ENCODE measurements around the gene FOXJ2. TPM values are rescaled to one million over a fixed set of nuclear protein-coding genes. Genes with fewer than 3 reads are reported as not detected.
"Not testable (repeated sequence)": the region's sequence is repeated elsewhere in the genome, so short reads cannot be mapped to it uniquely, and the experiment has no call there.

The FOXJ2 gene
- total RNA-seq, 2 experiments from 2014 or later = 17.6 to 17.7 TPM

- H3K4me1 Mint-ChIP-seq (ENCODE audit: low read depth) = peaks cover 18% of the 10 kb centered on the region
- CTCF ChIA-PET = interaction anchor here (0.6 to 10.7 kb wide), 3 partner anchors 30 to 87 kb away, joined by 3 to 205 read pairs (median 4); no protein-coding TSS in a partner anchor
- peak overlapping the region; percentile 31 for H3K27ac Mint-ChIP-seq
- intact Hi-C loops (cut with micrococcal nuclease) = no loop called here
- H3K9me3 Mint-ChIP-seq = no peaks in the 10 kb centered on the region
- H3K36me3 Mint-ChIP-seq (ENCODE audit: low read depth) = peaks cover 55% of the 10 kb centered on the region
- no peaks in the 10 kb centered on the region for H3K27me3 Mint-ChIP-seq (ENCODE audit: low read depth)
- H3K4me3 Mint-ChIP-seq = no peak overlapping the region
- no peak for DNase-seq
These were observed 15.3 kb downstream of the FOXJ2 start for GRCh38 chr12:8047842-8048241.

- no peaks in the 10 kb centered on the region for H3K27me3 Mint-ChIP-seq (ENCODE audit: low read depth)
- intact Hi-C loops (cut with micrococcal nuclease) = no loop called here
- H3K9me3 Mint-ChIP-seq = no peaks in the 10 kb centered on the region
- CTCF ChIA-PET = interaction anchor here (1.0 to 10.7 kb wide), 2 partner anchors 11 to 29 kb away, joined by 3 to 205 read pairs; no protein-coding TSS in a partner anchor
- H3K4me3 Mint-ChIP-seq = no peak overlapping the region
- DNase-seq = no peak
- H3K4me1 Mint-ChIP-seq (ENCODE audit: low read depth) = peaks cover 16% of the 10 kb centered on the region
- no peak overlapping the region for H3K27ac Mint-ChIP-seq
- peaks cover 53% of the 10 kb centered on the region for H3K36me3 Mint-ChIP-seq (ENCODE audit: low read depth)
These were observed 16.4 kb downstream of the FOXJ2 start for GRCh38 chr12:8048906-8049305.

DNA sequence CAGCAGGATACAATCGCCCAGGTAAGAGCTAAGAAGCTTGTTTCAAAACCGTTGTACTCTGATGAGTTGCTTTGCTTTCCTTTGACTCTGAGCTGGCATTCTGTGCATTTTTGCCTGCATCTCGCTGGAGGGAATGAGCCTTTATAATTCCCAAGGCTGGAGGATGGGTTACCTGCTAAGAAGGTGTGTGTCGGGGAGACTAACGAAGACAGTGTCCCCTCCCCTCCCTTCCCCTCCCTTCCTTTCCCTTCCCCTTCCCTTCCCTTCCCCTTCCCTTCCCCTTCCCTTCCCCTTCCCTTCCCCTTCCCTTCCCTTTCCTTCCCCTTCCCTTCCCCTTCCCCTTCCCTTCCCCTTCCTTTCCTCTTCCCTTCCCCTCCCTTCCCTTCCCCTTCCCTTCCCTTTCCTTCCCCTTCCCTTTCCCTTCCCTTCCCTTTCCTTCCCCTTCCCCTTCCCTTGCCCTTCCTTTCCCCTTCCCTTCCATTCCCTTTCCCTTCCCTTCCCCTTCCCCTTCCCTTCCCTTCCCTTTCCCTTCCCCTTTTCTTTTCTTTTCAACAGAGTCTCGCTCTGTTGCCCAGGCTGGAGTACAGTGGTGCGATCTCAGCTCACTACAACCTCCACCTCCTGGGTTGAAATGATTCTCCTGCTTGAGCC lies 18.2 kb downstream of the FOXJ2 start:
- Mint-ChIP-seq H3K27ac (no peak overlapping the region), H3K4me1 (ENCODE audit: low read depth) (peaks cover 16% of the 10 kb centered on the region), H3K27me3 (ENCODE audit: low read depth) (no peaks in the 10 kb centered on the region), H3K9me3 (no peaks in the 10 kb centered on the region), H3K36me3 (ENCODE audit: low read depth) (peaks cover 48% of the 10 kb centered on the region), H3K4me3 (no peak overlapping the region)
- no peak for DNase-seq
- CTCF ChIA-PET = interaction anchor here (0.6 to 10.7 kb wide), 5 partner anchors 10 to 57 kb away, joined by 3 to 205 read pairs (median 3); no protein-coding TSS in a partner anchor
- intact Hi-C loops (cut with micrococcal nuclease) = no loop called here

DNA sequence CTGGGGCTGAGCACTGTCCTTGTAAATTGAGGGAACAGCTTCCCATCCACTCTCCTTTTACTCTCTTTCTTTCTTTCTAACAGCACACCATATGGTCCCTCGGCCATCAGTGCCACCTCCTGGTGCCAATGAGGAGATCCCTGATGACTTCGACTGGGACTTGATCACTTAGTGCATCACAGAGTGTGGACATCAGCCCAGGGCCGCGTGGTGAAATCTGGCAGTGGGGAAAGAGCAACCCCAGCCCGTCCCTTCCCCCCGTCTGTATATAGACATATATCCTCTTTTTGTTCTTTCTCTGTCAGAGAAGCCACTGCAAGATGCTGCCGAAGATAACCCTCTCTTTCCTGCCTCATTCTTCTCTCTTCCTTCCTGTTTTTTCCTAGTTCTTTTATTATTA lies 20.2 kb downstream of the FOXJ2 start:
- H3K27me3 Mint-ChIP-seq (ENCODE audit: low read depth) = no peaks in the 10 kb centered on the region
- intact Hi-C loops (cut with micrococcal nuclease) = no loop called here
- H3K4me3 Mint-ChIP-seq = no peak overlapping the region
- no peaks in the 10 kb centered on the region for H3K9me3 Mint-ChIP-seq
- no peak for DNase-seq
- no peak overlapping the region for H3K27ac Mint-ChIP-seq
- CTCF ChIA-PET = no interaction called here
- H3K36me3 Mint-ChIP-seq (ENCODE audit: low read depth) = peaks cover 33% of the 10 kb centered on the region
- peaks cover 11% of the 10 kb centered on the region for H3K4me1 Mint-ChIP-seq (ENCODE audit: low read depth)

- DNase-seq = no peak
- H3K4me1 Mint-ChIP-seq (ENCODE audit: low read depth) = peaks cover 10% of the 10 kb centered on the region
- no peaks in the 10 kb centered on the region for H3K27me3 Mint-ChIP-seq (ENCODE audit: low read depth)
- H3K4me3 Mint-ChIP-seq = no peak overlapping the region
- intact Hi-C loops (cut with micrococcal nuclease) = no loop called here
- H3K36me3 Mint-ChIP-seq (ENCODE audit: low read depth) = peaks cover 20% of the 10 kb centered on the region
- H3K9me3 Mint-ChIP-seq = no peaks in the 10 kb centered on the region
- H3K27ac Mint-ChIP-seq = no peak overlapping the region
- CTCF ChIA-PET = no interaction called here
These were observed 22.3 kb downstream of the FOXJ2 start for GRCh38 chr12:8054816-8055215.

DNA sequence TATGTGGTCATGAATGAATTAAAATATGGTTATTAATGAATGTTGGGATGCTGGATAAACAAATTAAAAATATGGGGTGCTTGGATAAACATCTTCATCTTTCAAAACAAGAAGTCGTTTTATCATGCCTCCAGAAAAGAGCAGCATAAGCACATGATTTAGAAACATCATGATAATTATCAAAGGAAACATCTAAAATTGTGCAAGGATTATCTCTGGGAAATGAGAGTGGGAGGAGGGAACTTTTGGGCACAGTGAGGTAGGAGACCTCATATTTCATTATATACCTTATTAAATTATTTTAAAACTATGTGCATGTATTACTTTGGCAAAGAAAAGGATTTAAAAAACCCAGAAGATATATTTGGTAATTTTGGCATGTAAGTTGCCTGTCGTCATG lies 24.8 kb downstream of the FOXJ2 start:
- Mint-ChIP-seq H3K27ac (no peak overlapping the region), H3K9me3 (no peaks in the 10 kb centered on the region), H3K4me1 (ENCODE audit: low read depth) (peaks cover 10% of the 10 kb centered on the region), H3K36me3 (ENCODE audit: low read depth) (peaks cover 12% of the 10 kb centered on the region), H3K27me3 (ENCODE audit: low read depth) (no peaks in the 10 kb centered on the region), H3K4me3 (no peak overlapping the region)
- DNase-seq = no peak
- CTCF ChIA-PET = interaction anchor here (1.3 to 3.6 kb wide), 2 partner anchors 9 to 21 kb away, joined by 5 to 15 read pairs; partner anchors contain the start of gene C3AR1
- intact Hi-C loops (cut with micrococcal nuclease) = no loop called here

DNA sequence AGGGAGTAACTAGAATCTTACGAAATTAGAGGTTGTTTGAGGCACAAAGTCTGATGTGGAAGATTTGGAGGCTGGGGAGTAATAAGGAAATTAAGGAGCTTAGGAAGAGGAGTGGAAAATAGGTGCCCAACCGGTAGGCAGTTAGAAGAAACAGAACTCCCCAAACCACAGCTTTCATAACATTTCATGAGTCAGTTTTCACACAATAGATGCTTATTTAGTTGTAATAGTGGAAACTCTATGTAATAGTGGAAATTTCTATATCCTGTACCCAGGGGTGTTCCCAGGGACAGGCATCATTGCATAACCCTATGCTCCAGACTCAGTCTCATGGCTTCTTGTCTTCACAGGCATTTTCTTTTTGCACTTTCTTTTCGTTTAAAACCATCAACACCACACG lies 25.3 kb downstream of the FOXJ2 start:
- intact Hi-C loops (cut with micrococcal nuclease) = no loop called here
- CTCF ChIA-PET = interaction anchor here (1.3 to 3.6 kb wide), 3 partner anchors 9 to 20 kb away, joined by 5 to 15 read pairs (median 8); partner anchors contain the start of gene C3AR1
- H3K27me3 Mint-ChIP-seq (ENCODE audit: low read depth) = no peaks in the 10 kb centered on the region
- peaks cover 10% of the 10 kb centered on the region for H3K4me1 Mint-ChIP-seq (ENCODE audit: low read depth)
- peaks cover 7% of the 10 kb centered on the region for H3K36me3 Mint-ChIP-seq (ENCODE audit: low read depth)
- no peak overlapping the region for H3K4me3 Mint-ChIP-seq
- no peaks in the 10 kb centered on the region for H3K9me3 Mint-ChIP-seq
- no peak overlapping the region for H3K27ac Mint-ChIP-seq
- no peak for DNase-seq

- no peak overlapping the region for H3K27ac Mint-ChIP-seq
- peaks cover 10% of the 10 kb centered on the region for H3K4me1 Mint-ChIP-seq (ENCODE audit: low read depth)
- H3K4me3 Mint-ChIP-seq = no peak overlapping the region
- CTCF ChIA-PET = interaction anchor here (1.3 to 3.6 kb wide), 3 partner anchors 8 to 19 kb away, joined by 5 to 15 read pairs (median 8); partner anchors contain the start of gene C3AR1
- no peaks in the 10 kb centered on the region for H3K27me3 Mint-ChIP-seq (ENCODE audit: low read depth)
- H3K9me3 Mint-ChIP-seq = no peaks in the 10 kb centered on the region
- intact Hi-C loops (cut with micrococcal nuclease) = no loop called here
- DNase-seq = no peak
- peaks cover 6% of the 10 kb centered on the region for H3K36me3 Mint-ChIP-seq (ENCODE audit: low read depth)
These were observed 26.0 kb downstream of the FOXJ2 start for GRCh38 chr12:8058506-8058905.

DNA sequence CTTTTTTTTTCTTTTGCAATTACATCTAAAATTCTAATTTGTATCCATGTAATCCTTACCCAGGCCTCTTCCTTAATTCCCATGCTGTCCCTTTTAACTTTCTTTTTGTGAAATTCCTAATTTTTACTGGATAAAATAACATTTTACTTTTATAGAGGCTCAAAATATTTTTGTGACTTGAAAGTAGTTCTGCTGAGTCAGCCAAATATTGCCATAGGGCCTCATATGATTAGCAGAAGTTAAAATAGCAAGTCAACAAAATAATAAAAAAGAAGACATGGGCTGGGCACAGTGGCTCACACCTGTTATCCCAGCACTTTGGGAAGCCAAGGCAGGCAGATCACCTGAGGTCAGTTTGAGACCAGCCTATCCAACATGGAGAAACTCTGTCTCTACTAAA lies 31.6 kb downstream of the FOXJ2 start:
- no peaks in the 10 kb centered on the region for H3K36me3 Mint-ChIP-seq (ENCODE audit: low read depth)
- CTCF ChIA-PET = interaction anchor here (2.0 kb wide), 1 partner anchor 14 kb away, joined by 6 read pairs; no protein-coding TSS in a partner anchor
- no peaks in the 10 kb centered on the region for H3K9me3 Mint-ChIP-seq
- H3K4me1 Mint-ChIP-seq (ENCODE audit: low read depth) = peaks cover 18% of the 10 kb centered on the region
- no peak overlapping the region for H3K4me3 Mint-ChIP-seq
- no peak overlapping the region for H3K27ac Mint-ChIP-seq
- intact Hi-C loops (cut with micrococcal nuclease) = no loop called here
- H3K27me3 Mint-ChIP-seq (ENCODE audit: low read depth) = no peaks in the 10 kb centered on the region
- no peak for DNase-seq

DNA sequence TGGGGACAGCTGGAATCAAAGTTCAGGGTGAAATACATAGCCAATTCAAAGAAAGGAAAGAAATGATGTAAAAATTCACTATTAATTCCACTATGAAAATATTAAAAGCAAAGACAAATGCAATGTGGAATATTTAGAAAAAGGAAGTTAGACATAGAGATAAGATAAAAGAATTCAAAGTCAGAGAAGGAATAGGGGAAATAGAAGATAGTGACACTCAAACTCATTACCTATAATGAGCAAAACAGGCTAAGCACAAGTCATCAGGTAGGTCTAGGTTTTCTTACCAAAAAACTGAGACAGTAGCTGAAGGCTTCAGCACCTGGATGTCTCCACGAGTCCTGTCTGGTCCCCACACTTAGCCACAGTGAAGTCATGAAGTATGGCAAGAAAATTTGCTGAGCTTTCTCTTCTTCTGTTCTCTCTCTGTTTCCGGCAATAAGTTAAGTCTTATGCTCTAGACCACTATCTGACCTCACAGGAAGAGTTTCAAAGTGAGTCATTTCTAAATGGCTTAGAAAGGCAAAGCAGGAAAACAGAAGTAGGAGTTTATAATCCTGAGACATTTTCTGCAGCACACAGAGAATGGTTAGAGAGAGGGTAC lies 33.6 kb downstream of the FOXJ2 start, which contains the start of gene C3AR1:
Gene C3AR1 (minus strand): TSS at position 369 of the 604 bp plus-strand sequence. CDS start 6,174 bp downstream, outside the sequence.
- Mint-ChIP-seq H3K9me3 (no peaks in the 10 kb centered on the region), H3K27ac (peak within 1 kb of the TSS; percentile 63), H3K36me3 (ENCODE audit: low read depth) (no peaks in the 10 kb centered on the region), H3K27me3 (ENCODE audit: low read depth) (no peaks in the 10 kb centered on the region), H3K4me3 (peak within 1 kb of the TSS; percentile 22), H3K4me1 (ENCODE audit: low read depth) (peaks cover 26% of the 10 kb centered on the region)
- intact Hi-C loops (cut with micrococcal nuclease) = loop anchor here (5.0 kb wide), 1 partner anchor 581 kb away; no protein-coding TSS in a partner anchor
- peak; percentile 44 for DNase-seq
- CTCF ChIA-PET = interaction anchor here (1.1 to 2.0 kb wide), 5 partner anchors 8 to 23 kb away, joined by 4 to 17 read pairs (median 4); no protein-coding TSS in a partner anchor

- intact Hi-C loops (cut with micrococcal nuclease) = loop anchor here (5.0 kb wide), 1 partner anchor 578 kb away; no protein-coding TSS in a partner anchor
- Mint-ChIP-seq H3K27me3 (ENCODE audit: low read depth) (no peaks in the 10 kb centered on the region), H3K4me3 (no peak overlapping the region), H3K4me1 (ENCODE audit: low read depth) (peaks cover 26% of the 10 kb centered on the region), H3K9me3 (no peaks in the 10 kb centered on the region), H3K27ac (no peak overlapping the region), H3K36me3 (ENCODE audit: low read depth) (no peaks in the 10 kb centered on the region)
- CTCF ChIA-PET = interaction anchor here (0.7 to 2.0 kb wide), 5 partner anchors 8 to 188 kb away, joined by 3 to 12 read pairs (median 3); partner anchors contain the start of gene NECAP1
- DNase-seq = no peak
These were observed 37.1 kb downstream of the FOXJ2 start for GRCh38 chr12:8069582-8069981.

GRCh38 chr12:8071820-8072219 lies 39.3 kb downstream of the FOXJ2 start:
- H3K27me3 Mint-ChIP-seq (ENCODE audit: low read depth); DNase-seq; H3K36me3 Mint-ChIP-seq (ENCODE audit: low read depth); H3K4me1 Mint-ChIP-seq (ENCODE audit: low read depth); H3K27ac Mint-ChIP-seq; intact Hi-C loops (cut with micrococcal nuclease); H3K9me3 Mint-ChIP-seq; H3K4me3 Mint-ChIP-seq: not testable (repeated sequence)
- CTCF ChIA-PET = interaction anchor here (1.5 kb wide), 1 partner anchor 26 kb away, joined by 4 read pairs; no protein-coding TSS in a partner anchor

All from activated naive CD4-positive, alpha-beta T cell treated with anti-CD3 and anti-CD28 coated beads for 36 hours (primary cell).